ENCODE results near the gene ZNF428. TPM values are rescaled to one million over a fixed set of nuclear protein-coding genes. Genes with fewer than 3 reads are reported as not detected.

Gene ZNF428
- total and polyA plus RNA-seq, 4 donors: 6.5 to 22.1 (median 14.4) TPM

- H3K27ac ChIP-seq (ENCODE audit: low read depth in 1 of 2, low read length in 2 of 2): no peak overlapping the region
- no peaks in the 10 kb centered on the region for H3K27me3 ChIP-seq (ENCODE audit: control insufficient read depth in 4 of 4, insufficient read depth in 4 of 4, low read length in 3 of 4)
- no peaks in the 10 kb centered on the region for H3K4me1 ChIP-seq (ENCODE audit: control insufficient read depth in 4 of 4, insufficient read depth in 4 of 4, low read length in 3 of 4)
- 95% methylated on average over 3 of the region's 3 CpGs for WGBS
- no peak overlapping the region for H3K9ac ChIP-seq (ENCODE audit: low read depth in 1 of 2, low read length in 2 of 2)
- no peaks in the 10 kb centered on the region for H3K9me3 ChIP-seq (ENCODE audit: control insufficient read depth in 4 of 4, low read length in 3 of 4)
- no peak for DNase-seq (ENCODE audit: low spot score)
- no peak for TF ChIP-seq GABPA (IDR thresholded peaks at IDR 0.05 in 1 of 2, conservative IDR thresholded peaks at IDR 0.05 in 1 of 2)
- TF ChIP-seq YY1 (IDR thresholded peaks at IDR 0.05): no peak
- no peak for TF ChIP-seq SP1 (IDR thresholded peaks at IDR 0.05)
- TF ChIP-seq REST (IDR thresholded peaks at IDR 0.05): no peak
- no peak for TF ChIP-seq JUND (IDR thresholded peaks at IDR 0.05)
- TF ChIP-seq RXRA (IDR thresholded peaks at IDR 0.05): no peak
- no peaks in the 10 kb centered on the region for H3K36me3 ChIP-seq (ENCODE audit: control insufficient read depth in 4 of 4, insufficient read depth in 3 of 4, low read depth in 1 of 4, low read length in 3 of 4)
- H3K4me3 ChIP-seq (ENCODE audit: low read depth in 1 of 3, low read length in 3 of 3): no peak overlapping the region
Observed at GRCh38 chr19:43628646-43629326, 9.4 kb upstream of the ZNF428 start.

GRCh38 chr19:43626838-43627237 is 7.4 kb upstream of the ZNF428 start:
- Histone ChIP-seq H3K4me1 (ENCODE audit: control insufficient read depth in 4 of 4, insufficient read depth in 4 of 4, low read length in 3 of 4) (no peaks in the 10 kb centered on the region), H3K36me3 (ENCODE audit: control insufficient read depth in 4 of 4, insufficient read depth in 3 of 4, low read depth in 1 of 4, low read length in 3 of 4) (no peaks in the 10 kb centered on the region), H3K9me3 (ENCODE audit: control insufficient read depth in 4 of 4, low read length in 3 of 4) (no peaks in the 10 kb centered on the region), H3K27ac (ENCODE audit: low read depth in 1 of 2, low read length in 2 of 2) (no peak overlapping the region), H3K9ac (ENCODE audit: low read depth in 1 of 2, low read length in 2 of 2) (no peak overlapping the region), H3K27me3 (ENCODE audit: control insufficient read depth in 4 of 4, insufficient read depth in 4 of 4, low read length in 3 of 4) (no peaks in the 10 kb centered on the region), H3K4me3 (ENCODE audit: low read depth in 1 of 3, low read length in 3 of 3) (no peak overlapping the region)
- no peak for DNase-seq (ENCODE audit: low spot score)
- 59% methylated on average over 17 of the region's 17 CpGs for WGBS
- TF ChIP-seq ZBTB33 (IDR thresholded peaks at IDR 0.05) (no peak), TAF1 (conservative IDR thresholded peaks at IDR 0.05) (no peak), MAX (IDR thresholded peaks at IDR 0.05) (no peak), RAD21 (IDR thresholded peaks at IDR 0.05) (no peak), EGR1 (IDR thresholded peaks at IDR 0.05; ENCODE audit: low read depth in 2 of 2) (no peak), CTCF (IDR thresholded peaks at IDR 0.05; ENCODE audit: low read depth, low read length, missing input control) (no peak), REST (IDR thresholded peaks at IDR 0.05) (no peak), JUND (IDR thresholded peaks at IDR 0.05) (no peak)
